ENCODE measurements around the gene BRSK2. TPM values are rescaled to one million over a fixed set of nuclear protein-coding genes. Genes with fewer than 3 reads are reported as not detected.

BRSK2 gene
- polyA plus RNA-seq, 1 experiment = 0.28 TPM

DNA sequence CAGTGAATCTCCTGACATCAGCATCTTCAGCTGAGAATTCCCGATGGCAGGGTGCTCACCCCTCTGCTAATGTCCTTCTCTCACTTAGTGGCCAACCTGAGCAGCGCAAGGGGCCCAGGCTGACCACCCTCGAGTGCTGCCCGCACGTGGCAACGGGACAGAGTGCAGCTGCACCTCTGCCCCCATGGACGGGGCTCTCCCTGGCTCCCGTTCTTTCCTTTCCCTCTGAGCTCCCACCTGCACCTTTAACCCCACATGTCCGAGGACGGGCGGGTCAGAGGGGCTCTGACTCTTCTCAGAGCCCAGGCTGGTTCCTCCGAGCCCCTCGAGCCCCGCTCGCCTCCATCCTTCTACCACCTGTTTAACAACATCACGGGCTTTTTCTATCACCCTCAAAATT lies 77.0 kb downstream of the BRSK2 start:
- Histone ChIP-seq H3K27me3 (ENCODE audit: control insufficient read depth, insufficient read depth, low read length) (no peaks in the 10 kb centered on the region), H3K36me3 (ENCODE audit: control insufficient read depth, insufficient read depth, low read length) (peaks cover 9% of the 10 kb centered on the region), H3K4me3 (ENCODE audit: low read depth, low read length) (no peak overlapping the region)
- TF ChIP-seq, protein P1, sequence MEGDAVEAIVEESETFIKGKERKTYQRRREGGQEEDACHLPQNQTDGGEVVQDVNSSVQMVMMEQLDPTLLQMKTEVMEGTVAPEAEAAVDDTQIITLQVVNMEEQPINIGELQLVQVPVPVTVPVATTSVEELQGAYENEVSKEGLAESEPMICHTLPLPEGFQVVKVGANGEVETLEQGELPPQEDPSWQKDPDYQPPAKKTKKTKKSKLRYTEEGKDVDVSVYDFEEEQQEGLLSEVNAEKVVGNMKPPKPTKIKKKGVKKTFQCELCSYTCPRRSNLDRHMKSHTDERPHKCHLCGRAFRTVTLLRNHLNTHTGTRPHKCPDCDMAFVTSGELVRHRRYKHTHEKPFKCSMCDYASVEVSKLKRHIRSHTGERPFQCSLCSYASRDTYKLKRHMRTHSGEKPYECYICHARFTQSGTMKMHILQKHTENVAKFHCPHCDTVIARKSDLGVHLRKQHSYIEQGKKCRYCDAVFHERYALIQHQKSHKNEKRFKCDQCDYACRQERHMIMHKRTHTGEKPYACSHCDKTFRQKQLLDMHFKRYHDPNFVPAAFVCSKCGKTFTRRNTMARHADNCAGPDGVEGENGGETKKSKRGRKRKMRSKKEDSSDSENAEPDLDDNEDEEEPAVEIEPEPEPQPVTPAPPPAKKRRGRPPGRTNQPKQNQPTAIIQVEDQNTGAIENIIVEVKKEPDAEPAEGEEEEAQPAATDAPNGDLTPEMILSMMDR (IDR thresholded peaks at IDR 0.05; ENCODE audit: insufficient read depth, low read depth, low read length) = no peak
- ChIA-PET CTCF (no interaction called here), POLR2A (no interaction called here)
- DNase-seq (ENCODE audit: low read depth) = no peak

DNA sequence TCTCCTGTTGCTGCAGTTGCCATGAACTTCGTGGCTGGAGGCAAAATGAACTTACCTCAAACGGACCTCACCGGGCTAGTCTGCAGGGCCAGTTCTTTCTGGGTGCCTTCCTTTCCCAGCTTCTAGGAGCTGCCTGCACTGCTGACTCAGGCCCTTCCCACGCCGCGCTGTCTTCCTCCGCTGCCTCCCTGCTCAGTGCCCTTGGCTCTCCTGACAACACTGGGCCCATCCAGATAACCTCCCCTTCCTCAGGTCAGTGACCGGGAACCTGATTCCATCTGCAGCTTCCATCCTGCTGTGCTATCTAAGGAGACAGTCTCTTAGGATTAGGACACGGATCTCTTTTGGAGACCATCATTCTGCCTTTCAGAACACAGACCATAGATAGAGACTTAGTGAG lies 77.5 kb downstream of the BRSK2 start:
- TF ChIP-seq, protein P1 (IDR thresholded peaks at IDR 0.05; ENCODE audit: insufficient read depth, low read depth, low read length) = no peak
- no peak overlapping the region for H3K4me3 ChIP-seq (ENCODE audit: low read depth, low read length)
- DNase-seq (ENCODE audit: low read depth) = no peak
- ChIA-PET POLR2A (no interaction called here), CTCF (no interaction called here)
- H3K27me3 ChIP-seq (ENCODE audit: control insufficient read depth, insufficient read depth, low read length) = no peaks in the 10 kb centered on the region
- H3K36me3 ChIP-seq (ENCODE audit: control insufficient read depth, insufficient read depth, low read length) = peaks cover 11% of the 10 kb centered on the region

DNA sequence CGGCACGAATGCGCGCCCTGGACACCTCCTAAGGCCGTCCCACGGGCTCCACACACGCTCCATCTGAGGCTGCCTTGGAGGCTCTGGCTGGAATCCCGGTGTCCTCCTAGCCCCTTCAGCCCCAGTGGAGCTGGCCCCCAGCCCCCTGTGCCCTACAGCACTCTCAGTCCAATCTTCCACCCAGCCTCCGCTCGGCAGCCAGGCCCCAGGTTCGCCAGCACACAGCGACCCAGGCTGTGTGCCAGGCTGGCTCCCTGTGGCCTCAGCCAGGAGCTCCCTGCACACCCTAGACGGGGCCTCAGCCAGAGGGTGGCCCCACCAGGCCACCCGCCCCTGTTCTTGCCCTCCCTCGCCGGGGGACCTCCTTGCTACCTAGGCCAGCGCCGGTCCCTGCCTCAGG lies 78.3 kb downstream of the BRSK2 start:
- Histone ChIP-seq H3K4me3 (ENCODE audit: low read depth, low read length) (no peak overlapping the region), H3K27me3 (ENCODE audit: control insufficient read depth, insufficient read depth, low read length) (no peaks in the 10 kb centered on the region), H3K36me3 (ENCODE audit: control insufficient read depth, insufficient read depth, low read length) (peaks cover 12% of the 10 kb centered on the region)
- ChIA-PET POLR2A (no interaction called here), CTCF (no interaction called here)
- DNase-seq (ENCODE audit: low read depth) = no peak
- TF ChIP-seq, protein P1 (IDR thresholded peaks at IDR 0.05; ENCODE audit: insufficient read depth, low read depth, low read length) = no peak

DNA sequence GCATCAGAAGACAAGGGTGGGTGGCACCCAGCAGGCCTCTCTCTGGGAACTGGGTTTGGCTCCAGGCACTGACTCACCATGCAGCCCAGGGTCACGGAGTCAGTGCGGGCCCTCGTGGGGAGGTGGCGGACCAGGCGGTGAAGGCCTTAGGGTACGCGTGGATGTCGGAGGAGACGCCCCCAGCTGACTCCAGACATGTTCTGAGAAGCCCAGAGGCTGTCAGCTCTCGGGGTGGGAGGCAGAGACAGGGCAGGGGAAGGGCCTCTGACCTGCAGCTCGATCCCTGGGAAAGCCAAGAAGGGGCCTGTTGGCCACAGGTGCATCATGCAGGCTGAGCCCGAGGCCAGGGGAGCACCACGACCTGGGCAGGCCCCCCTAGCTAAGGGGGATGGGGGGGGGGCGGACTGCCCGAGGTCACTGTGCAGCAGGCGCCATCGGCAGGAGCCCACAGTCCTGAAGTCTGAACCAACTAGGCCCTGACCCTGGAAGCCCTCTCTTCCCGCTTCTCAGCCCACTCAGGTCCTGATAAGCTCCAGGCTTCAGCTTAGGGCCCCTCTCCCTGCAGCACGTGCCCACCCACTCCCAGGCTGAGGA lies 78.8 kb downstream of the BRSK2 start:
- H3K27me3 ChIP-seq (ENCODE audit: control insufficient read depth, insufficient read depth, low read length) = no peaks in the 10 kb centered on the region
- POLR2A ChIA-PET = no interaction called here
- TF ChIP-seq, protein P1 (IDR thresholded peaks at IDR 0.05; ENCODE audit: insufficient read depth, low read depth, low read length) = no peak
- CTCF ChIA-PET = no interaction called here
- no peak overlapping the region for H3K4me3 ChIP-seq (ENCODE audit: low read depth, low read length)
- H3K36me3 ChIP-seq (ENCODE audit: control insufficient read depth, insufficient read depth, low read length) = peaks cover 12% of the 10 kb centered on the region
- no peak for DNase-seq (ENCODE audit: low read depth)

DNA sequence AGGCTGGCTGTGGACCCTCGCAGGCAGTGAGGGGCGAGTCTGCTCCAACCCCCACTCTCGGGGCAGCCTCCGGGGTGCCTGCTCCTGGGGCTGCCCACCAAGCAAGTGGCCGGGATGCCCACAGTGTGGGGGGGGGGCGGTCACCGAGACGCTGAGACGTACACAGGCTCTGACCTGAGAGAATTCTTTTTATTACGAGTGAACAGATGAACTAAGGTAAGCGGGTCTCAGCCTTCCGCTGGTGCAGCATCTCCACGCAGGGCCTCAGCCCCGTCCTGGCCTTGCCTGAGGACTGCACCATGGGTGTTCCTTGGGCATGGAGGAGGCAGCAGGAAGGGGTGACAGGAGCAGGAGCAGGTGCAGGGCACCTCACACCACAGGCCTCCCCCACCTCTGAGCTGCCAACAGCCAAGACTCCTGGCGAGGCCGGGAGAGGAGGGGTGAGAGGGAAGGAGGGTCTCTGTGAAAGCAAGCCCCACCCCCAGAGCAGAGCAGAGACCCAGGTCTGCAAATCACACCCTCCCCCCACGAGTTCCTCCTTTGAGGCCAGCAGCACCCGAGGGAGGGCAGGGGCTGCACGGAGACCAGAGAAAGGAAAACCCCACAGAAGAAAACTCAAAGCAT lies 79.7 kb downstream of the BRSK2 start:
- POLR2A ChIA-PET = no interaction called here
- no peak overlapping the region for H3K4me3 ChIP-seq (ENCODE audit: low read depth, low read length)
- CTCF ChIA-PET = no interaction called here

More for the DNA sequence above, 79.7 kb downstream of the BRSK2 start:
- no peaks in the 10 kb centered on the region for H3K27me3 ChIP-seq (ENCODE audit: control insufficient read depth, insufficient read depth, low read length)
- TF ChIP-seq, protein P1 (IDR thresholded peaks at IDR 0.05; ENCODE audit: insufficient read depth, low read depth, low read length) = no peak
- peaks cover 12% of the 10 kb centered on the region for H3K36me3 ChIP-seq (ENCODE audit: control insufficient read depth, insufficient read depth, low read length)
- DNase-seq (ENCODE audit: low read depth) = no peak
